GM12892 (cell line): ENCODE results near the gene MYO7B.

ENCODE experiments used
- POLR2A ChIP-seq: IDR thresholded peaks from 2 replicates; pipeline ENCODE4 v1.6.1; 2011; ENCODE audit warnings: low read depth, low read length, control low read depth
- POLR2AphosphoS5 ChIP-seq: IDR thresholded peaks from 2 replicates; pipeline ENCODE4 v1.6.1; 2011; ENCODE audit warnings: low read depth, low read length, control low read depth

DNA sequence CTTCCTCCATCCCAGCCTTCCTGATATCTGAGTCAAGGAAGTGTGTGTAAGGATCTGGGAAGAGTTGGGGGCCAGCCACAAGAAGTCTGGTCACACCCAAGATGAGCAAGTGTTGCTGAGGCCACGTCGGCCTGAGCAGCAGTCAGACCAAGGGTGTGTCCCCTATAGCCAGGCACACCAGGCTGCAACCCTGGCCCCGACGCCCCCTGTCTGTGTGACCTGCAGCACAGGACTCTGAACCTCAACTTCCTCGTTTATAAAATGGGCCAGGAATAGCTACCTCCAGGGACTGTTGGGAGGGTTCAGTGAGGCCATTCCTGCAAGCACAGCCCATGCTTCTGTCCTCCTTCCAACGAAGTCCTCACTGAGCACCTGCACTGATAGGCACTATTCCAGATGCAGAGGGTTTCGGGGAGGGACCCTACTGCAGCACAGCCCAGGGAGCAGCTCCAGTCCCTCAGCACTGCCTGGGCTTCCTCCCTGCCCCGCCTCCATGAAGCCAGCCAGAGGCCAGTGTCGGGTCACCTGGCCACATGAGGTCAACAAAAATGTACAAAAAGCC, 126.5 kb downstream of the MYO7B start:
- TF ChIP-seq POLR2AphosphoS5 (no peak), POLR2A (no peak)
